ENCODE results near the gene PGGHG. TPM values are rescaled to one million over a fixed set of nuclear protein-coding genes. Genes with fewer than 3 reads are reported as not detected.
"Not testable (repeated sequence)": the region's sequence is repeated elsewhere in the genome, so short reads cannot be mapped to it uniquely, and the experiment has no call there.

The PGGHG gene
- total and polyA plus RNA-seq, 12 donors: 0.55 to 77.2 (median 7.1) TPM

DNA sequence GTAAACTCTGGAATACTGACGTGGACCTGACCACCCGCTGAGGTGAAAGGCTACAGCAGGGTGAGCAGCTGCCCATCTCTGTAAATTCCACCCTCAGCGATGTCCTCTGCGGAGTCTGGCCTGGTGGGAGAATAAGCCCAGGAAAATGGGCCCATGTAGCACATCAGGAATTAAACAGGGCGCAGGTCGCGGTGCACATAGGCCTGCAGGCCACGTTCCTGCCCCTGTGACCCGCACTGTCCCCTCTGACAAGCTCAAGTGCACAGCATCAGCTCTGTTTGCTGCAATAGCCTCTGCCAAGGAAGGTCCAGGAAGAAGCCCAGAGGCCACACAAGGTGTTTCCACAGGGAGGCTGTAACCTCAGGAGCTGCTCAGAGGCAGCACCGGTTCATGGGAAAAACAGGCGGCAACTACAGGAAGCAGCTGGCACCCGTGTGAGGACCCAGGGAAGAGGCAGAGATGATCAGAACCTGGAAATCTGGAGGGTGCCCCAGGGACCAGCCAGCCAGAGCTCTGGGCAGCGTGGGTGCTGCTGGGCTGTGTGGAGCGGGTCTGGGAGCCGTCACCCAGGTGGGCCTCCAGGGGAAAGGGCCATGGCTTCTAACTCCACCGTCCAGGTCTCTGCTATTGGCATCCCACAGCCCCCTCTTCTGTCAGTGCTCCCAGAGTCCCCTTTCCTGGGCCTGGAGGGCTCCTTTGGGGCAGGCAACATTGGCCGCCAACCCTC is 17.9 kb downstream of the PGGHG start:
- DNase-seq: no peak
- 87 to 92% (median 89%) methylated on average over 12 to 17 of the region's 17 CpGs for WGBS, 4 donors
- peak overlapping the region in 3 of 5 donors; percentile 21 to 94 (median 80) for H3K27ac ChIP-seq
- H3K9me3 ChIP-seq (replicated peaks in 1 of 3): no peaks in the 10 kb centered on the region
- intact Hi-C loops (cut with DNase I): loop anchor here in 1 of 2 donors (5.0 kb wide), 1 partner anchor 50 kb away; no protein-coding TSS in a partner anchor
- H3K27me3 ChIP-seq: no peaks in the 10 kb centered on the region
- peaks cover 6 to 15% of the 10 kb centered on the region in 2 donors for H3K4me1 ChIP-seq (replicated peaks in 1 of 2)
- TF ChIP-seq POLR2A (IDR thresholded peaks at IDR 0.05): no peak
- TF ChIP-seq, protein P1, sequence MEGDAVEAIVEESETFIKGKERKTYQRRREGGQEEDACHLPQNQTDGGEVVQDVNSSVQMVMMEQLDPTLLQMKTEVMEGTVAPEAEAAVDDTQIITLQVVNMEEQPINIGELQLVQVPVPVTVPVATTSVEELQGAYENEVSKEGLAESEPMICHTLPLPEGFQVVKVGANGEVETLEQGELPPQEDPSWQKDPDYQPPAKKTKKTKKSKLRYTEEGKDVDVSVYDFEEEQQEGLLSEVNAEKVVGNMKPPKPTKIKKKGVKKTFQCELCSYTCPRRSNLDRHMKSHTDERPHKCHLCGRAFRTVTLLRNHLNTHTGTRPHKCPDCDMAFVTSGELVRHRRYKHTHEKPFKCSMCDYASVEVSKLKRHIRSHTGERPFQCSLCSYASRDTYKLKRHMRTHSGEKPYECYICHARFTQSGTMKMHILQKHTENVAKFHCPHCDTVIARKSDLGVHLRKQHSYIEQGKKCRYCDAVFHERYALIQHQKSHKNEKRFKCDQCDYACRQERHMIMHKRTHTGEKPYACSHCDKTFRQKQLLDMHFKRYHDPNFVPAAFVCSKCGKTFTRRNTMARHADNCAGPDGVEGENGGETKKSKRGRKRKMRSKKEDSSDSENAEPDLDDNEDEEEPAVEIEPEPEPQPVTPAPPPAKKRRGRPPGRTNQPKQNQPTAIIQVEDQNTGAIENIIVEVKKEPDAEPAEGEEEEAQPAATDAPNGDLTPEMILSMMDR (IDR thresholded peaks at IDR 0.05): no peak
- no peak overlapping the region for H3K4me3 ChIP-seq
- H3K36me3 ChIP-seq (replicated peaks in 1 of 2): no peaks in the 10 kb centered on the region

GRCh38 chr11:307766-308708 is 19.1 kb downstream of the PGGHG start, which contains the start of gene IFITM2:
IFITM2 (plus strand) TSS chr11:307816; CDS start chr11:308193, 377 bp downstream.
- Histone ChIP-seq H3K27ac (peak within 1 kb of the TSS in 3 of 5 donors; percentile 70 to 94 (median 80)), H3K4me1 (replicated peaks in 1 of 2) (peaks cover 6 to 25% of the 10 kb centered on the region in 2 donors), H3K4me3 (peak within 1 kb of the TSS in 2 of 4 donors; percentile 33 to 60)
- 15 to 49% (median 38%) methylated on average over 8 to 28 of the region's 28 CpGs for WGBS, 4 donors
- intact Hi-C loops (cut with DNase I): loop anchor here in 1 of 2 donors (5.0 kb wide), 1 partner anchor 49 kb away; no protein-coding TSS in a partner anchor
- H3K36me3 ChIP-seq (replicated peaks in 1 of 2); H3K9me3 ChIP-seq (replicated peaks in 1 of 3); H3K27me3 ChIP-seq: not testable (repeated sequence)
- DNase-seq: peak in 6 of 7 donors; percentile 53 to 85 (median 64)
- peak; percentile 6 to 64 for TF ChIP-seq POLR2A (IDR thresholded peaks at IDR 0.05)

DNA sequence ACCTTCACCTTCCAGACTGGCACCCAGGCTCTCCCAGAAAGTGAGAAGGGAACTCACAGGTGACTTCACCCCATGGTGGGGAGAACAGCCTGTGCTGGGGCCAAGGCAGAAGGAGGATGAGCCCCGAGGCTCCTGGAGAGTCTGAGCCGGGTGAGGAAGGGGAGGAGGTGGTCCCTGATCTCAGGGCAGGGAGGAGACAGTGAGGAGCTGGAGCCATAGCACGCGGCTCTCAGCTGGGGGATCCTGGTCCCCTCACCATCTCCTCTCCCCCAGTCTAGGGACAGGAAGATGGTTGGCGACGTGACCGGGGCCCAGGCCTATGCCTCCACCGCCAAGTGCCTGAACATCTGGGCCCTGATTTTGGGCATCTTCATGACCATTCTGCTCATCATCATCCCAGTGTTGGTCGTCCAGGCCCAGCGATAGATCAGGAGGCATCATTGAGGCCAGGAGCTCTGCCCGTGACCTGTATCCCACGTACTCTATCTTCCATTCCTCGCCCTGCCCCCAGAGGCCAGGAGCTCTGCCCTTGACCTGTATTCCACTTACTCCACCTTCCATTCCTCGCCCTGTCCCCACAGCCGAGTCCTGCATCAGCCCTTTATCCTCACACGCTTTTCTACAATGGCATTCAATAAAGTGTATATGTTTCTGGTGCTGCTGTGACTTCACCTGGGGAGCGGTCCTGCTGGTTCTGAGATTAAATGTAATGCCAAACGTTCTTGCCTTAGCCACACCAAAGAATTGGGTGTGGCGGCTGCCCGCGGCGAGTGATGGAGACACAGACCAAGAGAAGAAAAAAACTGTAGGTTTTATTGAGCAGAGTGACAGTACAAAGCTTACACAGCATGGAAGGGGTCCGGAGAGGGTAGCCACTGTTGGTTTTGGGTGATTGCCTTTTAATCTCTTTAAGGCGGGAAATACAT is 20.1 kb downstream of the PGGHG start:
- Histone ChIP-seq H3K4me1 (replicated peaks in 1 of 2) (peaks cover 6 to 31% of the 10 kb centered on the region in 2 donors), H3K4me3 (peak overlapping the region in 1 of 4 donors; percentile 60), H3K27ac (peak overlapping the region; percentile 30 to 94 (median 70))
- 52 to 57% (median 55%) methylated on average over 18 to 24 of the region's 24 CpGs for WGBS, 4 donors
- H3K27me3 ChIP-seq; H3K9me3 ChIP-seq (replicated peaks in 1 of 3); H3K36me3 ChIP-seq (replicated peaks in 1 of 2); DNase-seq: not testable (repeated sequence)
- intact Hi-C loops (cut with DNase I): loop anchor here in 1 of 2 donors (5.0 kb wide), 1 partner anchor 48 kb away; no protein-coding TSS in a partner anchor

DNA sequence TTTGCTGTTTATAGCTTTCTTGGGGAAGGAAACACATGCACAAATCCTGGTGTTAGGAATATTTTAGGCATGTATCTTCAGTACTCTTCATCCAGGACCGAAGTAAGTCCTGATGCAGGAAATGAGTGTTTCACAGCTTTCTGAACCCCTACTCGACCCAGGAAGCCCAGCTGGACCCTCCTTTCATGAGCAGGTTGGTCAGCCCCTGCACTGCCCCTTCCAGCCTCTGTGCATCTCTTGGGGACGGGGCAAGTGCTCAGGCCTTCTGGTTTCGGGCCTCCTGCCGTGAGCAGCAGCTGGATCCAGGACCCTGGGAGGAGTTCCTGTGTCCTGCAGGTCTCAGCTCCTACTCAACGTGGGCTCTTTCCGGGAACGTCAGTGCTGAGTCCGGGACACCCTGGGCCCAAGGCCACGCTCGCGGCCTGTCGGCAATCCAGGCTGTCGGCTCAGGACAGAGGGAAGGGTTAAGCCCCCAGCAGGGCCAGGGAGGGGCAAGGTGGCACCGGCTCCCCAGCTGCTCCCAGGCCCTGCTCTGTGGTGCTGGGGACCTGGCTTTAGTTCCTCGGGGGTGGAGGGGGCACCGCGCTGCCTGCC is 21.1 kb downstream of the PGGHG start:
- not testable (repeated sequence) for H3K9me3 ChIP-seq (replicated peaks in 1 of 3); DNase-seq; H3K27me3 ChIP-seq; H3K36me3 ChIP-seq (replicated peaks in 1 of 2)
- Histone ChIP-seq H3K27ac (peak overlapping the region; percentile 2 to 94 (median 64)), H3K4me3 (peak overlapping the region in 1 of 4 donors; percentile 60), H3K4me1 (replicated peaks in 1 of 2) (peaks cover 6 to 31% of the 10 kb centered on the region in 2 donors)
- WGBS, 4 donors: 0 to 26% (median 11%) methylated on average over 2 to 5 of the region's 18 CpGs
- intact Hi-C loops (cut with DNase I): loop anchor here in 1 of 2 donors (5.0 kb wide), 1 partner anchor 47 kb away; no protein-coding TSS in a partner anchor

DNA sequence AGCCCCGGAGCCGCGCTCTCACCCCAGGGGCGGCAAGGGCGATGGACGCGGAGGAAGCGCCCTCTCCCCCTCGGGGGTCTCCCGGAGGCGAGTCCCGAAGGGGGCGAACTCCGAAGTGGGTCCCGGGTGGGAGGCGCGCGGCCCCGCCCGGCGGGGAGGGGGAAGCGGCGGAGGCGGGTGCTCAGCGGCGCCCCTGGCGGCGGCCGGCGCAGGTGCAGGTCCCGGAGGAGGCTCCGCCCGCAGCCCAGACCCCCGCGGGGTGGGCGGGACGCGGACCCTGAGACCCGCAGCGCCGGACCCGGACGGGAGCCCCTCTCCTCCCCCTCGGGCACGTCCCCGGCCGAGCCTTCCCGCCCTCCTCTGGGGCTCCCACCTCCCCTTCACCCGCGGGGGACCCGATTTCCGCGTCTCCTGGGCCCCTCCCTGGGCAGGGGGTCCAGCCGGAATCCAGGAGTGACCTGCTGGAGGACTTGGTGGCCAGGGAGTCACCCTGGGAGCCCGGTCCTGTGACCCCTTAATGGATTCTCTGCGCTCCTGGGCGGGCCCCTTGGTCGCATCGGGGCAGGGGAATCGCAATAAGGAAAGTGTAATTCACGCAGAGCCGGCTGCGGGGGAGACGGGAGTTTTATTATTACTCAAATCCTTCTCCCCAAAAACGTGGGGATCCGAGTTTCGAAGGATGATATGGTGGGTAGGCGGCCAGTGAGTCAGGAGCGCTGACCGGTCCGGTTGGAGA is 22.3 kb downstream of the PGGHG start:
- H3K36me3 ChIP-seq (replicated peaks in 1 of 2); DNase-seq; H3K27me3 ChIP-seq; intact Hi-C loops (cut with DNase I); H3K9me3 ChIP-seq (replicated peaks in 1 of 3): not testable (repeated sequence)
- Histone ChIP-seq H3K4me1 (replicated peaks in 1 of 2) (peaks cover 6 to 36% of the 10 kb centered on the region in 2 donors), H3K27ac (peak overlapping the region in 2 of 5 donors; percentile 74 to 89), H3K4me3 (peak overlapping the region in 1 of 4 donors; percentile 44)
- WGBS, 4 donors: 3 to 10% (median 4%) methylated on average over 4 to 9 of the region's 71 CpGs; no CpG with 5 or more reads in 1 of the 4 donors
